ENCODE measurements around the gene SPDYE1. TPM values are rescaled to one million over a fixed set of nuclear protein-coding genes. Genes with fewer than 3 reads are reported as not detected.
"Not testable (repeated sequence)": the region's sequence is repeated elsewhere in the genome, so short reads cannot be mapped to it uniquely, and the experiment has no call there.

SPDYE1 gene
- polyA plus RNA-seq, 3 donors, result not detected

GRCh38 chr7:44022796-44023467 is 25.2 kb downstream of the SPDYE1 start:
- intact Hi-C loops (cut with micrococcal nuclease), result loop anchor here in 1 of 2 donors (10.0 kb wide), 1 partner anchor 62 kb away; the partner anchor contains the start of gene POLM
- H3K4me3 Mint-ChIP-seq; H3K4me3 ChIP-seq (replicated peaks in 1 of 3; ENCODE audit: low read depth in 2 of 3, low read length in 3 of 3); H3K27me3 Mint-ChIP-seq (ENCODE audit: low read depth in 3 of 3); H3K4me2 ChIP-seq (replicated peaks; ENCODE audit: extremely low read depth, low read length, poor library complexity, severe bottlenecking); H3K9me3 ChIP-seq (replicated peaks in 1 of 2; ENCODE audit: control insufficient read depth in 1 of 2, insufficient read depth in 1 of 2, low read length in 2 of 2); H3K27me3 ChIP-seq (ENCODE audit: control insufficient read depth in 2 of 2, insufficient read depth in 2 of 2, low read length in 2 of 2); DNase-seq; H4K20me1 ChIP-seq (ENCODE audit: insufficient read depth, low read length); H3K9ac ChIP-seq (ENCODE audit: insufficient read depth, low read length, poor library complexity, severe bottlenecking); H3K79me2 ChIP-seq (ENCODE audit: insufficient read depth, low read length); H3K36me3 ChIP-seq (replicated peaks in 1 of 2; ENCODE audit: control insufficient read depth in 1 of 2, insufficient read depth in 2 of 2, low read length in 2 of 2); H3K36me3 Mint-ChIP-seq; H3K27ac ChIP-seq (ENCODE audit: low read depth in 1 of 2, low read length in 2 of 2); H3K27ac Mint-ChIP-seq; H3K9me3 Mint-ChIP-seq; H2AFZ ChIP-seq (ENCODE audit: insufficient read depth, low read depth, low read length, poor library complexity, severe bottlenecking): not testable (repeated sequence)
- WGBS (ENCODE audit: insufficient coverage), result 83% methylated on average over 1 of the region's 6 CpGs
- H3K4me1 ChIP-seq (ENCODE audit: control insufficient read depth in 1 of 2, insufficient read depth in 2 of 2, low read length in 2 of 2), result peaks cover 0 to 13% of the 10 kb centered on the region in 2 donors
- peaks cover 13% of the 10 kb centered on the region for H3K4me1 Mint-ChIP-seq

GRCh38 chr7:44029433-44029832 is 31.7 kb downstream of the SPDYE1 start:
- WGBS (ENCODE audit: insufficient coverage), result no CpG with 5 or more reads among the region's 11 CpGs
- not testable (repeated sequence) for H3K9me3 Mint-ChIP-seq; H3K36me3 Mint-ChIP-seq; H3K4me1 Mint-ChIP-seq; H3K79me2 ChIP-seq (ENCODE audit: insufficient read depth, low read length); H3K36me3 ChIP-seq (replicated peaks in 1 of 2; ENCODE audit: control insufficient read depth in 1 of 2, insufficient read depth in 2 of 2, low read length in 2 of 2); DNase-seq; H4K20me1 ChIP-seq (ENCODE audit: insufficient read depth, low read length); H2AFZ ChIP-seq (ENCODE audit: insufficient read depth, low read depth, low read length, poor library complexity, severe bottlenecking); H3K27ac ChIP-seq (ENCODE audit: low read depth in 1 of 2, low read length in 2 of 2); H3K4me2 ChIP-seq (replicated peaks; ENCODE audit: extremely low read depth, low read length, poor library complexity, severe bottlenecking); H3K4me1 ChIP-seq (ENCODE audit: control insufficient read depth in 1 of 2, insufficient read depth in 2 of 2, low read length in 2 of 2); H3K9ac ChIP-seq (ENCODE audit: insufficient read depth, low read length, poor library complexity, severe bottlenecking); H3K27ac Mint-ChIP-seq; H3K4me3 ChIP-seq (replicated peaks in 1 of 3; ENCODE audit: low read depth in 2 of 3, low read length in 3 of 3); H3K9me3 ChIP-seq (replicated peaks in 1 of 2; ENCODE audit: control insufficient read depth in 1 of 2, insufficient read depth in 1 of 2, low read length in 2 of 2); H3K27me3 ChIP-seq (ENCODE audit: control insufficient read depth in 2 of 2, insufficient read depth in 2 of 2, low read length in 2 of 2); H3K4me3 Mint-ChIP-seq; H3K27me3 Mint-ChIP-seq (ENCODE audit: low read depth in 3 of 3)
- intact Hi-C loops (cut with micrococcal nuclease), result loop anchor here in 1 of 2 donors (10.0 kb wide), 1 partner anchor 55 kb away; the partner anchor contains the start of gene POLM

GRCh38 chr7:44030029-44030428 is 32.3 kb downstream of the SPDYE1 start:
- H3K27ac Mint-ChIP-seq; H3K36me3 ChIP-seq (replicated peaks in 1 of 2; ENCODE audit: control insufficient read depth in 1 of 2, insufficient read depth in 2 of 2, low read length in 2 of 2); H3K4me2 ChIP-seq (replicated peaks; ENCODE audit: extremely low read depth, low read length, poor library complexity, severe bottlenecking); H3K27me3 ChIP-seq (ENCODE audit: control insufficient read depth in 2 of 2, insufficient read depth in 2 of 2, low read length in 2 of 2); H3K27ac ChIP-seq (ENCODE audit: low read depth in 1 of 2, low read length in 2 of 2); H3K4me1 ChIP-seq (ENCODE audit: control insufficient read depth in 1 of 2, insufficient read depth in 2 of 2, low read length in 2 of 2); H3K4me3 Mint-ChIP-seq; H3K36me3 Mint-ChIP-seq; H3K4me3 ChIP-seq (replicated peaks in 1 of 3; ENCODE audit: low read depth in 2 of 3, low read length in 3 of 3); H2AFZ ChIP-seq (ENCODE audit: insufficient read depth, low read depth, low read length, poor library complexity, severe bottlenecking); H3K79me2 ChIP-seq (ENCODE audit: insufficient read depth, low read length); H3K4me1 Mint-ChIP-seq; DNase-seq; H3K9me3 Mint-ChIP-seq; H3K27me3 Mint-ChIP-seq (ENCODE audit: low read depth in 3 of 3); H4K20me1 ChIP-seq (ENCODE audit: insufficient read depth, low read length); intact Hi-C loops (cut with micrococcal nuclease); H3K9ac ChIP-seq (ENCODE audit: insufficient read depth, low read length, poor library complexity, severe bottlenecking); H3K9me3 ChIP-seq (replicated peaks in 1 of 2; ENCODE audit: control insufficient read depth in 1 of 2, insufficient read depth in 1 of 2, low read length in 2 of 2): not testable (repeated sequence)
- WGBS (ENCODE audit: insufficient coverage), result no CpG with 5 or more reads among the region's 5 CpGs

GRCh38 chr7:44031319-44031718 is 33.6 kb downstream of the SPDYE1 start:
- H3K4me3 ChIP-seq (replicated peaks in 1 of 3; ENCODE audit: low read depth in 2 of 3, low read length in 3 of 3); H4K20me1 ChIP-seq (ENCODE audit: insufficient read depth, low read length); H2AFZ ChIP-seq (ENCODE audit: insufficient read depth, low read depth, low read length, poor library complexity, severe bottlenecking); H3K27me3 Mint-ChIP-seq (ENCODE audit: low read depth in 3 of 3); H3K9me3 ChIP-seq (replicated peaks in 1 of 2; ENCODE audit: control insufficient read depth in 1 of 2, insufficient read depth in 1 of 2, low read length in 2 of 2); H3K4me1 Mint-ChIP-seq; intact Hi-C loops (cut with micrococcal nuclease); H3K4me2 ChIP-seq (replicated peaks; ENCODE audit: extremely low read depth, low read length, poor library complexity, severe bottlenecking); H3K27ac Mint-ChIP-seq; H3K27ac ChIP-seq (ENCODE audit: low read depth in 1 of 2, low read length in 2 of 2); DNase-seq; H3K4me1 ChIP-seq (ENCODE audit: control insufficient read depth in 1 of 2, insufficient read depth in 2 of 2, low read length in 2 of 2); H3K9me3 Mint-ChIP-seq; H3K36me3 Mint-ChIP-seq; H3K79me2 ChIP-seq (ENCODE audit: insufficient read depth, low read length); H3K9ac ChIP-seq (ENCODE audit: insufficient read depth, low read length, poor library complexity, severe bottlenecking); H3K27me3 ChIP-seq (ENCODE audit: control insufficient read depth in 2 of 2, insufficient read depth in 2 of 2, low read length in 2 of 2); H3K36me3 ChIP-seq (replicated peaks in 1 of 2; ENCODE audit: control insufficient read depth in 1 of 2, insufficient read depth in 2 of 2, low read length in 2 of 2); H3K4me3 Mint-ChIP-seq: not testable (repeated sequence)
- 94% methylated on average over 10 of the region's 13 CpGs for WGBS (ENCODE audit: insufficient coverage)
